Thymus (tissue), 11 donors: Measurements from ENCODE around the gene LILRB2. TPM values are rescaled to one million over a fixed set of nuclear protein-coding genes. Genes with fewer than 3 reads are reported as not detected.
"Not testable (repeated sequence)": the region's sequence is repeated elsewhere in the genome, so short reads cannot be mapped to it uniquely, and the experiment has no call there.

Source experiments
- DNase-seq, 9 donors: peaks; one replicate each; pipeline ENCODE4 v3.0.0-alpha.2; 2013; ENCODE audit warnings: low spot score in 9 of 9, low read depth in 6 of 9, missing footprints in 1 of 9
- H3K27ac ChIP-seq, 2 donors: one replicate each; pipeline ENCODE4 v1.5.1; 2013; ENCODE audit warnings: control low read depth in 1 of 2, low read depth in 1 of 2, low read length in 1 of 2, mild to moderate bottlenecking in 1 of 2, moderate library complexity in 1 of 2
- H3K27me3 ChIP-seq, 2 donors: one replicate each; pipeline ENCODE4 v1.5.1; 2013; ENCODE audit warnings: low read length in 1 of 2; ENCODE audit not compliant: control insufficient read depth in 2 of 2, insufficient read depth in 1 of 2
- H3K36me3 ChIP-seq, 2 donors: one replicate each; pipeline ENCODE4 v1.5.1; 2013; ENCODE audit warnings: low read length in 1 of 2, mild to moderate bottlenecking in 1 of 2, moderate library complexity in 1 of 2; ENCODE audit not compliant: control insufficient read depth in 2 of 2, insufficient read depth in 2 of 2
- H3K4me1 ChIP-seq, 2 donors: one replicate each; pipeline ENCODE4 v1.5.1; 2013; ENCODE audit warnings: low read length in 2 of 2; ENCODE audit not compliant: control insufficient read depth in 2 of 2, insufficient read depth in 2 of 2
- H3K4me3 ChIP-seq, 2 donors: one replicate each; pipeline ENCODE4 v1.5.1; 2013; ENCODE audit warnings: low read length in 2 of 2, control low read depth in 1 of 2, mild to moderate bottlenecking in 1 of 2
- H3K9me3 ChIP-seq, 2 donors: one replicate each; pipeline ENCODE4 v1.5.1; 2013; ENCODE audit warnings: low read length in 1 of 2, mild to moderate bottlenecking in 1 of 2; ENCODE audit not compliant: control insufficient read depth in 2 of 2, insufficient read depth in 1 of 2
- WGBS: extraction: QIAGEN DNeasy Blood & Tissue Kit; methylation state at CpG from one replicate; pipeline ENCODE4 v1.1.7; 2013; 5-methylcytosine and 5-hydroxymethylcytosine counted together
- polyA plus RNA-seq: library from polyadenylated mRNA; stranded (reverse); fragments of 200-250 nt; gene quantifications from one replicate; pipeline ENCODE4 v1.2.3, GENCODE V29; 2013
- total RNA-seq: library from RNA; stranded (reverse); fragments of 120-200 nt; gene quantifications from one replicate; pipeline ENCODE4 v1.2.4, GENCODE V29; 2013
- donor health status: healthy.

Gene LILRB2
- total and polyA plus RNA-seq, 2 donors: 0.90 to 7.3 TPM

GRCh38 chr19:54280025-54280424, 885 bp downstream of the LILRB2 start:
- not testable (repeated sequence) for H3K27ac ChIP-seq, H3K4me3 ChIP-seq, DNase-seq, H3K36me3 ChIP-seq, H3K9me3 ChIP-seq
- WGBS: 31% methylated on average over 4 of the region's 4 CpGs
- H3K4me1 ChIP-seq: peaks cover 5 to 21% of the 10 kb centered on the region in 2 donors
- H3K27me3 ChIP-seq: peaks cover 0 to 16% of the 10 kb centered on the region in 2 donors

DNA sequence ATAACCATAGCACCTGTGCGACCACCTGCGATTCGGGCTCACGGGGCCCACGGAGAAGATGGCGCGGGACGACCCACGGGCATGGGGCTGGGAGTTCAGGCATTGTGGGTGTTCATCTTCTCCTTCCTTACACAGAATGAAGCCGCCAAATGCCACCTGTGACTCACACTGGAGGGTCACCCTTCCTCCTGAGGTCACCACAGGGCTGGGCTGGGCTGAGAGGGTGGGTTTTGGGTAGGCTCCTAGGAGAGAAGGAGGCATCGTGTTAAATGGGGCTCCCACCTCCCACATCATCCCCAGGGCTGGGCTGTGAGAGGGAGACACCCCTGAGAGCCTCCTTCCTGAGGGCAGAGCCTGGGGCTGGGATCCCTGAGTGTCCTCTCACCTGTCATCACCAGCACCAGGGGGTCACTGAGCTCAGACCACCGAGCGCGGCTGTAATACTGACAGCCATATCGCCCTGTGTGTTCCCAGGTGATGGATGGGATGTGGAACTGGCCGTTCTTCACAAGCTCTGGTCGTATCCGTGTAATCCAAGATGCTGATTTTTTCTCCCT, 1.4 kb downstream of the LILRB2 start:
- 91% methylated on average over 18 of the region's 18 CpGs for WGBS
- peaks cover 0 to 16% of the 10 kb centered on the region in 2 donors for H3K27me3 ChIP-seq
- H3K27ac ChIP-seq: no peak overlapping the region
- no peak for DNase-seq
- H3K9me3 ChIP-seq: peaks cover 0 to 4% of the 10 kb centered on the region in 2 donors
- H3K36me3 ChIP-seq: no peaks in the 10 kb centered on the region
- H3K4me1 ChIP-seq: peaks cover 3 to 20% of the 10 kb centered on the region in 2 donors
- H3K4me3 ChIP-seq: no peak overlapping the region

DNA sequence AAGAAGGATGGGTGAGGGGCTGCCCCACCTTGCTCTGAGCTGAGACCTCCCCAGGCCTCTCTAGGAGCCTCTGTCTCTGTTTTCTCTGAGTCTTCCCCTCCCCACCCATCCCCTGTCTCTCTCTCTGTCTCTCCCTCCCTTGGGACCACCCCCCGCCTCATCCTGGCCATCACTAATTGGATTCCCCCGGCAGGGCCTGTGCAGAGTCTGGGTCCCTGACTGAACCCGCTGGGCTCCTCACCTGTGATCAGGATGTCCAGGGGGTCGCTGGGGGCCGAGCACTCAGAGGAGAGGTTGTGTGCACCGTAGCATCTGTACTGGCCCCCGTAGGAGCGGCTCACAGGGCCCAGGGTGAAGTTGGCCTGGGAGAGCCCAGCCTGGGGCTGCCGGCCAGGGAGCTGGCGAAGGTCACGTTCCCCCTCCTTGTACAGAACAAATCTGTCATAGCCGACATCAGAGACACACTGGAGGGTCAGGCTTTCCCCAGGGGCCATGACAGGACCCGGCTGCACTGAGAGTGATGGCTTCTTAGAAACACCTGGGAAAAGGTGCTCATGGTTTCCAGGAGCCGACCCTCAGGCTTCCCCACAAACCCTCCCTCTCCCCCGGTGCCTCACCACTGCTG, 2.2 kb downstream of the LILRB2 start:
- 95% methylated on average over 15 of the region's 15 CpGs for WGBS
- H3K4me3 ChIP-seq, H3K9me3 ChIP-seq, H3K36me3 ChIP-seq, H3K27ac ChIP-seq, DNase-seq: not testable (repeated sequence)
- Histone ChIP-seq H3K4me1 (peaks cover 3 to 16% of the 10 kb centered on the region in 2 donors), H3K27me3 (peaks cover 0 to 17% of the 10 kb centered on the region in 2 donors)

GRCh38 chr19:54278056-54278455, 2.9 kb downstream of the LILRB2 start:
- H3K27ac ChIP-seq, DNase-seq, H3K4me3 ChIP-seq, H3K36me3 ChIP-seq, H3K9me3 ChIP-seq: not testable (repeated sequence)
- H3K27me3 ChIP-seq: peaks cover 0 to 17% of the 10 kb centered on the region in 2 donors
- 95% methylated on average over 13 of the region's 13 CpGs for WGBS
- H3K4me1 ChIP-seq: peaks cover 3 to 10% of the 10 kb centered on the region in 2 donors

DNA sequence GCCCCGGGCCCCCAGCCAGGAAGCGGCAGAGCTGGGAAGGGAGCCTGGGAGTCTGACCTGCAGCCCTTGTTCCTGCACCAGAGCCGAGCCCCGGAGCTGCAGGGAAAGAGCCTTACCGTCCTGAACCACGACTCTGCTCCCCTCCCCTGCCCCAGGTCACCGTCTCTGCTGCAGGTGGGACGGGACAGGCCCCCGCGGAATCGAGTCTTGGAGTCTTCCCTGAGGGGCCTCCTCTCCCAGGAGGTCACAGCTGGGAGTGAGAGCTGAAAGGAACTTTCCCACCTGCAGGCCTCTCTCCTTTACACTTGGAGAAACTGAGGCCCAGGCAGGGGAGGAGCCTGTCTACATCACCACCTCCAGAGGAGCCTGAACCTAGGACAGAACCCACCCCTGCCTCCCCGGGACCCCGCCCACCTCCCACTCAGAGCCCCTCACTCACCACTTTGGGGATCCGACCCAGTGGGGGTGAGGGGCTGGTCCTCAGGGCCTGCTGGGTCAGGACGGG, 3.7 kb downstream of the LILRB2 start:
- H3K9me3 ChIP-seq, H3K4me3 ChIP-seq, H3K36me3 ChIP-seq, DNase-seq, H3K27ac ChIP-seq, H3K4me1 ChIP-seq: not testable (repeated sequence)
- 89% methylated on average over 15 of the region's 15 CpGs for WGBS
- H3K27me3 ChIP-seq: peaks cover 0 to 17% of the 10 kb centered on the region in 2 donors

GRCh38 chr19:54275951-54276350, 5.0 kb downstream of the LILRB2 start:
- no peak for DNase-seq
- H3K9me3 ChIP-seq: no peaks in the 10 kb centered on the region
- peaks cover 0 to 13% of the 10 kb centered on the region in 2 donors for H3K27me3 ChIP-seq
- no peak overlapping the region for H3K27ac ChIP-seq
- no peaks in the 10 kb centered on the region for H3K36me3 ChIP-seq
- H3K4me3 ChIP-seq: no peak overlapping the region
- 89% methylated on average over 9 of the region's 9 CpGs for WGBS
- H3K4me1 ChIP-seq: no peaks in the 10 kb centered on the region

- H3K36me3 ChIP-seq, H3K9me3 ChIP-seq, DNase-seq, H3K4me3 ChIP-seq, H3K4me1 ChIP-seq, H3K27ac ChIP-seq, H3K27me3 ChIP-seq: not testable (repeated sequence)
- WGBS: 95% methylated on average over 9 of the region's 9 CpGs
Measured at GRCh38 chr19:54274516-54274915, 6.4 kb downstream of the LILRB2 start.

- H3K4me1 ChIP-seq: no peaks in the 10 kb centered on the region
- no peak overlapping the region for H3K27ac ChIP-seq
- no peak for DNase-seq
- H3K4me3 ChIP-seq: no peak overlapping the region
- H3K9me3 ChIP-seq: no peaks in the 10 kb centered on the region
- no peaks in the 10 kb centered on the region for H3K36me3 ChIP-seq
- peaks cover 0 to 2% of the 10 kb centered on the region in 2 donors for H3K27me3 ChIP-seq
- 93% methylated on average over 3 of the region's 3 CpGs for WGBS
Measured at GRCh38 chr19:54273821-54274220, 7.1 kb downstream of the LILRB2 start.

- not testable (repeated sequence) for H3K4me3 ChIP-seq, H3K36me3 ChIP-seq, DNase-seq, H3K27me3 ChIP-seq, H3K9me3 ChIP-seq, H3K4me1 ChIP-seq, H3K27ac ChIP-seq
- WGBS: 50% methylated on average over 5 of the region's 5 CpGs
Measured at GRCh38 chr19:54272181-54272580, 8.7 kb downstream of the LILRB2 start.
